ENCODE data around the gene CPN2. TPM values are rescaled to one million over a fixed set of nuclear protein-coding genes. Genes with fewer than 3 reads are reported as not detected.

Gene CPN2
- total and polyA plus RNA-seq, 2 of the 8 experiments (the other 6 are each of a cell fraction or from before 2014, with no cell fraction given), result 0.03 TPM; not detected in 1

GRCh38 chr3:194386066-194386465 lies 34.9 kb upstream of the CPN2 start:
- Histone ChIP-seq H2BK120ac (replicated peaks; ENCODE audit: low read depth, low read length) (no peak overlapping the region), H3K36me3 (ENCODE audit: control insufficient read depth in 2 of 4, insufficient read depth in 4 of 4, low read length in 3 of 4) (no peaks in the 10 kb centered on the region), H2BK5ac (ENCODE audit: low read depth, low read length) (no peak overlapping the region), H3K4me2 (ENCODE audit: insufficient read depth in 1 of 2, low read depth in 2 of 2, low read length in 2 of 2) (no peak overlapping the region), H2BK12ac (ENCODE audit: low read depth, low read length) (peak overlapping the region; percentile 29; the same call in 1 of the 2 replicates), H3K4me3 (ENCODE audit: extremely low read depth in 1 of 4, insufficient read depth in 2 of 4, low read depth in 3 of 4, low read length in 4 of 4) (no peak overlapping the region), H3K14ac (ENCODE audit: insufficient read length) (no peak overlapping the region), H3K18ac (ENCODE audit: extremely low read depth, low read length) (no peak overlapping the region), H2AFZ (ENCODE audit: low read length) (peak overlapping the region; percentile 70; the same call in 1 of the 2 replicates), H2BK20ac (ENCODE audit: low read length) (no peak overlapping the region), H3K23me2 (ENCODE audit: low read depth, low read length) (no peaks in the 10 kb centered on the region), H4K5ac (ENCODE audit: insufficient read length, low read depth, low read length) (no peak overlapping the region), H3K9me3 (ENCODE audit: insufficient read depth in 2 of 2, low read depth in 1 of 2, low read length in 1 of 2) (peaks cover 0 to 4% of the 10 kb centered on the region in 2 experiments; a peak in 1 of 4 replicates), H3K27me3 (replicated peaks in 1 of 4; ENCODE audit: control insufficient read depth in 3 of 4, extremely low read depth in 1 of 4, insufficient read depth in 3 of 4, low read length in 3 of 4) (peaks cover 0 to 2% (median 0%) of the 10 kb centered on the region in 4 experiments; a peak in 1 of 7 replicates), H2AK5ac (ENCODE audit: low read depth, low read length) (no peak overlapping the region), H2BK15ac (ENCODE audit: low read length) (no peak overlapping the region), H3K56ac (replicated peaks; ENCODE audit: insufficient read length, low read depth, low read length) (no peak overlapping the region), H4K20me1 (replicated peaks in 1 of 2; ENCODE audit: control insufficient read depth in 1 of 2, insufficient read depth in 2 of 2, low read length in 2 of 2) (no peaks in the 10 kb centered on the region), H3K4me1 (replicated peaks in 1 of 4; ENCODE audit: control insufficient read depth in 3 of 4, insufficient read depth in 4 of 4, low read length in 3 of 4) (peaks cover 0 to 7% (median 4%) of the 10 kb centered on the region in 4 experiments; a peak in 3 of 7 replicates), H3K79me1 (ENCODE audit: low read depth, low read length) (no peaks in the 10 kb centered on the region), H3K9ac (replicated peaks in 1 of 4; ENCODE audit: extremely low read depth in 1 of 4, low read depth in 3 of 4, low read length in 3 of 4) (no peak overlapping the region), H3K23ac (ENCODE audit: insufficient read length) (no peak overlapping the region), H4K8ac (ENCODE audit: extremely low read depth, insufficient read depth, low read length) (no peak overlapping the region), H3K79me2 (ENCODE audit: control insufficient read depth in 1 of 2, insufficient read depth in 2 of 2, low read length in 2 of 2) (no peaks in the 10 kb centered on the region), H3K27ac (ENCODE audit: low read depth, low read length) (no peak overlapping the region), H3K4ac (replicated peaks; ENCODE audit: insufficient read length, low read depth, low read length) (no peak overlapping the region), H4K91ac (replicated peaks; ENCODE audit: insufficient read length, low read length) (no peak overlapping the region)
- 86% methylated on average over 15 of the region's 15 CpGs; no CpG with 5 or more reads in 1 of the 2 experiments for WGBS, 2 experiments (ENCODE audit: extremely low coverage in 1 of 2, insufficient coverage in 1 of 2, insufficient read length in 1 of 2, insufficient replicate concordance in 2 of 2, low coverage in 1 of 2, low lambda C conversion rate in 2 of 2, missing lambda C conversion rate in 1 of 2)
- ChIA-PET POLR2A (ENCODE audit: partially characterized antibody) (interaction anchor here (0.8 kb wide), 1 partner anchor 18 kb away, joined by 3 read pairs; no protein-coding TSS in a partner anchor), CTCF (ENCODE audit: partially characterized antibody) (interaction anchor here (0.6 to 4.5 kb wide), 7 partner anchors 9 to 86 kb away, joined by 3 to 21 read pairs (median 4); partner anchors contain the start of gene GP5)
- DNase-seq (ENCODE audit: low read depth in 1 of 2, low spot score in 2 of 2) (peak in 1 of 2 experiments; percentile 41), FAIRE-seq (no peak)
- no peak for TF ChIP-seq TCF12 (IDR thresholded peaks at IDR 0.05; ENCODE audit: low read depth, low read length)
- no peak for TF ChIP-seq RNF2 (IDR thresholded peaks at IDR 0.05; ENCODE audit: borderline replicate concordance, low read depth, low read length, missing control alignments, poor library complexity, severe bottlenecking)
- no peak for TF ChIP-seq HDAC6 (IDR thresholded peaks at IDR 0.05; ENCODE audit: low read depth, low read length)
- no peak for TF ChIP-seq TEAD4 (IDR thresholded peaks at IDR 0.05; ENCODE audit: low read depth, low read length)
- no peak for TF ChIP-seq E2F6 (IDR thresholded peaks at IDR 0.05)
- TF ChIP-seq CTBP2 (IDR thresholded peaks at IDR 0.05; ENCODE audit: borderline replicate concordance, insufficient read depth, insufficient read length, low read length), result no peak
- TF ChIP-seq CBX8 (IDR thresholded peaks at IDR 0.05; ENCODE audit: borderline replicate concordance, low read depth, low read length), result no peak

Measured in H1 (cell line).